Inferior parietal cortex (tissue), 1 donor: ENCODE results near the gene MSI2.

Experiments
- DNase-seq: peaks from one replicate; pipeline ENCODE4 v3.0.0-alpha.2; 2016; ENCODE audit errors: extremely low spot score

MSI2 gene

GRCh38 chr17:57634713-57635465 is 378.6 kb downstream of the MSI2 start:
- DNase-seq, result no peak

GRCh38 chr17:57636274-57636673 is 380.0 kb downstream of the MSI2 start:
- no peak for DNase-seq

GRCh38 chr17:57636985-57637665 is 380.8 kb downstream of the MSI2 start:
- no peak for DNase-seq

- DNase-seq, result no peak
Measured at GRCh38 chr17:57637666-57638010, 381.3 kb downstream of the MSI2 start.

- DNase-seq, result no peak
Measured at GRCh38 chr17:57638284-57638683, 382.0 kb downstream of the MSI2 start.

- DNase-seq, result no peak
Measured at GRCh38 chr17:57639381-57639780, 383.1 kb downstream of the MSI2 start.

GRCh38 chr17:57640079-57640478 is 383.8 kb downstream of the MSI2 start:
- DNase-seq, result no peak

- no peak for DNase-seq
Measured at GRCh38 chr17:57641761-57642160, 385.4 kb downstream of the MSI2 start.

- no peak for DNase-seq
Measured at GRCh38 chr17:57643062-57643461, 386.7 kb downstream of the MSI2 start.

GRCh38 chr17:57644326-57644725 is 388.0 kb downstream of the MSI2 start:
- DNase-seq, result no peak

- no peak for DNase-seq
Measured at GRCh38 chr17:57645950-57646665, 389.8 kb downstream of the MSI2 start.

- DNase-seq, result no peak
Measured at GRCh38 chr17:57648720-57649119, 392.4 kb downstream of the MSI2 start.

GRCh38 chr17:57649191-57649590 is 392.9 kb downstream of the MSI2 start:
- DNase-seq, result no peak

- no peak for DNase-seq
Measured at GRCh38 chr17:57649731-57650484, 393.6 kb downstream of the MSI2 start.

GRCh38 chr17:57650548-57650947 is 394.2 kb downstream of the MSI2 start:
- no peak for DNase-seq

GRCh38 chr17:57651451-57651850 is 395.1 kb downstream of the MSI2 start:
- DNase-seq, result no peak

- no peak for DNase-seq
Measured at GRCh38 chr17:57651996-57652395, 395.7 kb downstream of the MSI2 start.

- no peak for DNase-seq
Measured at GRCh38 chr17:57652811-57653210, 396.5 kb downstream of the MSI2 start.

- DNase-seq, result no peak
Measured at GRCh38 chr17:57653279-57653678, 397.0 kb downstream of the MSI2 start.

GRCh38 chr17:57654040-57654775 is 397.9 kb downstream of the MSI2 start:
- no peak for DNase-seq

- no peak for DNase-seq
Measured at GRCh38 chr17:57655553-57655952, 399.2 kb downstream of the MSI2 start.
